Muscle of arm (tissue), 12 donors: ENCODE measurements around the gene GPR37L1. TPM values are rescaled to one million over a fixed set of nuclear protein-coding genes. Genes with fewer than 3 reads are reported as not detected.
"Not testable (repeated sequence)": the region's sequence is repeated elsewhere in the genome, so short reads cannot be mapped to it uniquely, and the experiment has no call there.

Experiments used
- DNase-seq: peaks from one replicate; pipeline ENCODE4 v3.0.0-alpha.2; 2013
- polyA plus RNA-seq, 12 donors: library from polyadenylated mRNA; unstranded; fragments of 120-200 nt; gene quantifications; one replicate each; pipeline ENCODE4 v1.2.1, GENCODE V29; 2013; ENCODE audit not compliant: insufficient read length in 12 of 12

The GPR37L1 gene
- polyA plus RNA-seq, 12 donors, result 0.03 to 0.32 (median 0.08) TPM; not detected in 2

- DNase-seq, result peak; percentile 59
These were observed 45.1 kb downstream of the GPR37L1 start for GRCh38 chr1:202167708-202168415.

- no peak for DNase-seq
These were observed 46.1 kb downstream of the GPR37L1 start for GRCh38 chr1:202168861-202169260.

- DNase-seq, result no peak
These were observed 48.0 kb downstream of the GPR37L1 start for GRCh38 chr1:202170726-202171125.

DNA sequence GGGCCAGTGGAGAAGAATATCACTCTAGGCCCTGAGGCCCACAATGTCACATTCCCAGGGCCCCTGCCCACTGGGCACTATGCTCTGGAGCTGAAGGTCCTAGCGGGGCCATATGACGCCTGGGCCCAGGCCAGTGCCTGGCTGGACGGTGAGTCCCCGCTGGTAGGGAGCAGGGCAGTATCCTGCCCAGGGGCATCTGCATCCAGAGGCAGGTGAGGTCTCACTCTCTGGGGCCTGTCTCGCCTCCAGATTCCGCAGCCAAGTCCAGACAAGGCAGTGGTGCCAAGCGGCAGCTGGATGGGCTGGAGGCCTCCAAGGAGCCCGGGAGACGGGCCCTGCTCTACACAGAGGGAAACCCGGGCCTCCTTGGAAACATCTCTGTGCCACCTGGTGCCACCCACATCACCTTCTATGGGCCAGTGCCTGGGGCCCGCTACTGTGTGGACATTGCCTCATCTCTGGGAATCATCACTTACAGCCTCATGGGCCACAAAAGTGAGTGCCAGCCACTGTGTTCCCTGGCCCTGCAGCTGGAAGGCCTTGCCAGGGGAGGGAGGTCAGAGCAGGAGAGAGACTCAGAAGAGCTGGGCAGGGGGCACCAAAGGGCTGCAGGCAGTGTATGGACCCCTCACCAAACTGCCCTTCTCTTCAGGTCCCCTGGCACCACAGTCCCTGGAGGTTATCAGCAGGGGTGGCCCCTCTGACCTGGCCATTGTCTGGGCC lies 48.7 kb downstream of the GPR37L1 start:
- DNase-seq, result no peak

DNA sequence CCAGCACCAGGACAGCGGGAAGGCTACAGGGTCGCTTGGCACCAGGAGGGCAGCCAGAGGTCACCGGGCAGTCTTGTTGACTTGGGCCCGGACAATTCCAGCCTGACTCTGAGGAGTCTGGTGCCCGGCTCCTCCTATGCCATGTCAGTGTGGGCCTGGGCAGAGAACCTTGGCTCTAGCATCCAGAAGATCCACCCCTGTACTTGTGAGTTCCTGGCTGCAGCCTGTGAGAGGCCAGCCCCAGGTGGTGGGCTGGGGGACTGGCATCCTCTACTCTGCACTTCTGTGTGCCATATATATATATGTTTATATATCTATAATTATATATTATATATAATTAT lies 49.3 kb downstream of the GPR37L1 start:
- no peak for DNase-seq

DNA sequence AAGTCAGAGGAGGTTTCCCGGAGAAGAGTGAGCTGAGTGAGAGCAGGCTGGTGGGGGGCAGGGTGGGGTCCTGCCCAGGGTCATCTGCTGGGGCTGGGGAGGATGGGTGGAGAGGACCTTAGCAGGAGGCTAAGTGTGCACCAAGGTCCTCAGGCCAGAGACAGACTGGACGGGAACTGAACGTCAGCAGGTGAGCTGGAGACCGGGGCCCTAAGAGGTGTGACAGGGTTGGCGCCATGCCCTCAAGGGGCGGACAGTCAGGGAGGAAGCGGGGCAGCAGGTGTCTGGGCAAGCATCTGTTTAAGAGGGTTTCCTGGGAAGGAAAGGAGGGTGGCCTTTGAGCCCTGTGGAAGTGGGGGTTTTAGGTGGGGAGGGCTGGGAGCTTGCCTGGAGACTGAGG lies 51.3 kb downstream of the GPR37L1 start:
- DNase-seq, result no peak

DNA sequence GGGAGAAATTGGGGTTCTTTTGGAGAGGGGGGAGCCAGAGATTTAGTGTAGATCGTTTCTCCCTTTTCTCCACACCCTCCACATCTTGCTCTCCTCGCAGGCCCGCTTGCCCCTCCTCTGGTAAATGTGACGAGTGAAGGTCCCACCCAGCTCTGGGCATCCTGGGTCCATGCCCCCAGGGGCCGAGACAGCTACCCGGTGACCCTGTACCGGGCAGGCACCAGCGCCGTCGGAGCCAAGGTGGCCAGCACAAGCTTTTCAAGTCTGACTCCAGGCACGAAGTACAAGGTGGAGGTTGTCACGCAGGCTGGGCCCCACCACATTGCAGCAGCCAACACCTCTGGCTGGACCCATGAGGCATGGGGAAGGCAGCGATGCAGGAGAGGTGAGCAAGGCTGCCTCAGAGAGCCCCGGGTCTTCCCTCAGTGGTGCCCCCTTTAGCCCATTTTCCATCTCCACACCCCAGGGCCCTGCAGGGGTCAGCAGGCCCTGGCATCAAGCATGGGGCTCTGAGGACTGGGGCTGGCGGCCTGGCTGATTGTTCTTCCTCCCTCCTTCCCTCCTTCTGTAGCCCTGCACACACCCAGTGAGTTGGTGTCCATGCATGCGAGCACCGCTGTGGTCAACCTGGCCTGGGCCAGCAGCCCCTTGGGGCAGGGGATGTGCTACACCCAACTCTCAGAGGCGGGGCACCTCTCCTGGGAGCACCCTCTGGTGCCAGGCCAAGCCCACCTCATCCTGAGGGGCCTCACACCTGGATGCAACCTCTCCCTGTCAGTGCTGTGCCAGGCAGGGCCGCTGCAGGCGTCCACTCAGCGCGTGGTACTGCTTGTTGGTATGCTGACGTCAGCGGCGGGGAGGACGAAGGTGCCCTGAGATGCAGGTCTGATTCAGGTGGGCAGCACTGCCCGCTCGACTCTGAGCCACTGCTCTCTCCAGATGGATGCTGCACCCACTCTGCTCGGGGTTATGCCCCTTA lies 54.5 kb downstream of the GPR37L1 start:
- no peak for DNase-seq

DNA sequence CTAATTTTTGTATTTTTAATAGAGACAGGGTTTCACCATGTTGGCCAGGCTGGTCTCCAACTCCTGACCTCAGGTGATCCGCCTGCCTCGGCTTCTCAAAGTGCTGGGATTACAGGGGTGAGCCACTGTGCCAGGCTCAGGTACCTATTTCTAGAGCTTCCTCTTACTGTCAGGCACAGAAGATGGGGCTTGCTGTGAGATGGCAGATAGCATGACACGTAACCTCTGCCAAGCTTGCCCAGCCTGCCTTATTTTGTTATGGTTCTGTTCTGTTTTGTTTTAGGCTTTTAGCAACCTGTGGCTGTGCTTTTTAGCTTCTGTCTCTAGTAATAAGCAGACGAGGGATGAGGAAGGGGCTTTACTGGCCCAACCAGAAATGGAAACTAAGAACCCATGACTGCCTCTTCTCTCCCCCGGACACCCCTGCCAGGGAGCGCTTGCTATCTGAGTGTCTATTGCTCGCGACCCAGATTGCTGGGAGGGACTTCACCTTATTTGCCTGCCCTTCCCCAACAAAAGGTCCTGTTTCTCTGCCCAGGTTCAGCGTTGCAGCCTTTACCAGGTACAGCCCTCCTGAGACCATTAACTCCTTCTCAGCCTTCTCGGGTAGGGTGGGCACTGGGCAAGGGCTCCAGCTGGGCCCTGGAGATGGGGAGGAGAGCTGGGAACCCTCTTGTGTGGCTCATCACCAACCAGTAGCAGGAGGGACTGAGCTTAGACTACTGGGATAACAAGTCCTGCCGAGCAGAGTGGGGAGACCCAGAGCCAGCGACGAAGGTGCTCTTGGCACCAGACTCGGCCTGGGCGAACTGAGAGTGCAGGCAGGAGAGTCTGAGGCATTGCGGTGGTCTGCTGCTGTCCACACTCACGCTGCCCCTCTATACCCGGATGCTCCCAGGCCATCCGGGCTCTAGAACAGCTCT lies 57.4 kb downstream of the GPR37L1 start:
- no peak for DNase-seq

GRCh38 chr1:202180751-202181139 lies 58.0 kb downstream of the GPR37L1 start:
- not testable (repeated sequence) for DNase-seq

DNA sequence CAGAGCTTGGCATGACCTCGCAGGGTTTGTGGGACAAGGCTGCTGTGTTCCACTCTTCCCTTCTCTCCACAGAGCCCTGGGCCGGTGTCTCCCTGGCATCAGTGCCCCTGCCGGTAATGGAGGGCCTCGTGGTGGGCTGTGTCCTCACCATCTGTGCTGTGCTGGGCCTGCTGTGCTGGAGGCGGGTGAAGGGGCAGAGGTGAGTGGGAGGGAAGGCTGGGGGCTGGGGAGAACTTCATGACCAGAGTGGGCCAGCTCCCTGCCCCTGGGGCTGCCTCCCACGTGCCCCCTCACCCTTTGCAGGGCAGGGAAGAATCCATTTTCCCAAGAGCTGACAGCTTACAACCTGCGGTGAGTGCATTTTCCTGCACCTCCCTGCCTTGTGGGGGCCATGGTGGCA lies 58.9 kb downstream of the GPR37L1 start:
- no peak for DNase-seq

DNA sequence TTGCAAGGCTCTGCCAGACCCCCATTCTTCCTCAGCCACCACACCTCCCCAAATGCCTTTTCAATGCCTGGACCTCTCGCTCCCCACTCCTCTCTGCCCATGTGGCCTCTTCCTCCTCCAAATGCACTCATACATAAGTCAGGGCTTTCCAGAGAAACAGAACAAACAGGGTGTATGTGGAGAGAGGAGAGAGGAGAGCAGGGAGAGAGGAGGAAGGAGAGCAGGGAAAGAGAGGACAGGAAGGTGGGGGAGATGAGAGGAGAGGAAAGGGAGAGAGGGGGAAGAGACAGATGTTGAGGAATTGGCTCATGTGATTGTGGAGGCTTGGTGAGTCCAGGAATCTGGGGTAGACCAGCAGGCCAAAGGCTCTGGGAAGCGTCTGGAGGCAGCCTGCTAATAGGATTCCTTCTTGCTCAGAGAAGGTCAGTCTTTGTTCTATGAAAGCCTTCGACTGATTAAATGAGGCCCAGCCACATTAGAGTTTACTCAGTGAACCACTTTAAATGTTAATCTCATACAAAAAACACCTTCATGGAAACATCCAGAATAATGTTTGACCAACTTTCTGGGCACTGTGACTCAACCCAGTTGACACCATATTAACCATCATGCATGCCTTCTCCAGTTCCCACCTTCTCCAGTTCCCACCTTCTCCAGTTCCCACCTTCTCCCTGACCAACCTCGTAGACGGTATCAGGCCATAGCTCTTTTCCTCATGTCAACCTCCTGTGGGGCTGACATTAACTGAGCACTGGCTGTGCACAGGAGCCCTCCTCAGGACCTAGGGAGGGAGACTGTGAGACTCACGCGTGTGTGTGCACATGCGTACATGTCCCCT lies 59.5 kb downstream of the GPR37L1 start:
- DNase-seq, result no peak

Other genes starting within 250 kb of the GPR37L1 start
- gene SHISA4, start 234.0 kb upstream of the GPR37L1 start, polyA plus RNA-seq, result 10 to 100 TPM in 11 of 12 donors, not detected in 1; 39.8 to 95.5 (median 63.7) TPM
- 10 to 100 TPM in 11 of 12 donors, not detected in 1; 16.6 to 60.8 (median 31.7) TPM for gene LMOD1, start 176.4 kb upstream of the GPR37L1 start, polyA plus RNA-seq
- gene TIMM17A, start 167.4 kb upstream of the GPR37L1 start, polyA plus RNA-seq, result 10 to 100 TPM in 11 of 12 donors, not detected in 1; 29.6 to 56.5 (median 39.9) TPM
- gene RNPEP, start 140.3 kb upstream of the GPR37L1 start, polyA plus RNA-seq, result 10 to 100 TPM in 11 of 12 donors, not detected in 1; 18.3 to 40.7 (median 21.6) TPM
- 100 to 1,000 TPM in 1 of 12 donors, 1 to 10 TPM in 2, under 1 TPM in 7, not detected in 2; 0.16 to 182 (median 0.67) TPM for gene ELF3, start 112.3 kb upstream of the GPR37L1 start, polyA plus RNA-seq
- 10 to 100 TPM in 11 of 12 donors, not detected in 1; 35.1 to 65.4 (median 40.3) TPM for gene ARL8A, start 21.8 kb downstream of the GPR37L1 start, polyA plus RNA-seq
- 1 to 10 TPM in 2 of 12 donors, under 1 TPM in 8, not detected in 2; 0.46 to 4.9 (median 0.66) TPM for gene PTPN7, start 37.7 kb downstream of the GPR37L1 start, polyA plus RNA-seq
- gene LGR6, start 70.9 kb downstream of the GPR37L1 start, polyA plus RNA-seq, result 10 to 100 TPM in 1 of 12 donors, 1 to 10 TPM in 6, under 1 TPM in 3, not detected in 2; 0.20 to 32.4 (median 1.5) TPM
- gene UBE2T, start 219.0 kb downstream of the GPR37L1 start, polyA plus RNA-seq, result 10 to 100 TPM in 10 of 12 donors, not detected in 2; 14.0 to 29.5 (median 24.0) TPM
- 100 to 1,000 TPM in 2 of 12 donors, 10 to 100 TPM in 9, not detected in 1; 61.9 to 102 (median 85.5) TPM for gene PPP1R12B, start 225.8 kb downstream of the GPR37L1 start, polyA plus RNA-seq